HG02798 (cell line): ENCODE results near the gene STOM.

Experiments used
- ATAC-seq: cut with Tn5 transposase; IDR thresholded peaks from one replicate; pipeline ENCODE4 v1.9.1; 2021; ENCODE audit warnings: mild to moderate bottlenecking; ENCODE audit not compliant: unreplicated experiment, poor library complexity

The STOM gene

DNA sequence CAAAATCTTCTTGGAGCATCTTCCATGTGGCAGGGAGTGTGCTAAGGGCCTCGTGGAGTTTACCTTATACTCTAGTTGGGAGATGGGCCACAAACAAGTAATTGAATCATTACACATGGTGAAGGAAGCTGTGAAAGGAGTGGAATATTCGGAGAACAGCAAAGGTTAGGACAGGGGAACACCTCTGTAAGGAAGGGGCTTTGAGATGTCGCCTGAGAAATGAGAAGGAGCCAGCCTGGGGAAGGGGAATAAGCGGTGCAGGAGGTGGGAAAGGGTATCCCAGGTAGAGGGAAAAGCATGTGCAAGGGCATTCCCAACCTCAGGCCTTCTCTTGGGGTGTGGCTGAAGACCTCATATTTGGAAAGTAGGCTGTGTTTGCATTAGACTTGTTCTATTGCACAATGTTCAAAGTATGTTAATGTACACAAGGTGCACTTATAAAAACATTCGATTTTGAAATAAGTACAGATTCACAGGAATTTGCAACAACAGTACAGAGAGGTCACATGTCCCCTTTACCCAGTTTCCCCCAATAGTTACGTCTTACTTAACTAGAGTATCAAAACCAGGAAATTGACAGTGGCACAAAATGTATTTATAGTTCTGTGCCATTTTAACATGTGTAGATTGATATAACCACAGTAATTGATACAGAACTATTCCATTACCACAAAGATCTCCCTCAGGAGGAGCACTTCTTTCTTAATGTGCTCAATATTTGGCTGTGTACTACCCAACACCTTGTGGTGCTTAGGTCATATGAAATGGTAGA is 2.4 kb upstream of the STOM start:
- ATAC-seq, result no peak

- no peak for ATAC-seq
These were observed 1.5 kb upstream of the STOM start for GRCh38 chr9:121371495-121372061.

DNA sequence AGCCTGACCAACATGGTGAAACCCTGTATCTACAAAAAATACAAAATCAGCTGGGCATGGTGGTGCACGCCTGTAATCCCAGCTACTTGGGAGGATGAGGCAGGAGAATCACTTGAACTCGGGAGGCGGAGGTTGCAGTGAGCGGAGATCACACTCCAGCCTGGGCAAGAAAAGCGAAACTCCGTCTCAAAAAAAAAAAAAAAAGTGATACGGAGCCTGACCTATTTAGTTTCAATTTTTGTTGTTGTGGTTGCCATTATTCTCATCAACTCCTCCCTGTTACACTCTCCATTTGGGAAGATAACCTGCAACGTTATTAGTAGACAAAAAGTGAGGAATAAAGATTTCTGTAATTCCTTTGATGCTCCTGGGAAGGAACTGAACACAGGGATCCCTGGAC is 1.3 kb downstream of the STOM start:
- ATAC-seq, result no peak

GRCh38 chr9:121368138-121368522 is 1.9 kb downstream of the STOM start:
- no peak for ATAC-seq

DNA sequence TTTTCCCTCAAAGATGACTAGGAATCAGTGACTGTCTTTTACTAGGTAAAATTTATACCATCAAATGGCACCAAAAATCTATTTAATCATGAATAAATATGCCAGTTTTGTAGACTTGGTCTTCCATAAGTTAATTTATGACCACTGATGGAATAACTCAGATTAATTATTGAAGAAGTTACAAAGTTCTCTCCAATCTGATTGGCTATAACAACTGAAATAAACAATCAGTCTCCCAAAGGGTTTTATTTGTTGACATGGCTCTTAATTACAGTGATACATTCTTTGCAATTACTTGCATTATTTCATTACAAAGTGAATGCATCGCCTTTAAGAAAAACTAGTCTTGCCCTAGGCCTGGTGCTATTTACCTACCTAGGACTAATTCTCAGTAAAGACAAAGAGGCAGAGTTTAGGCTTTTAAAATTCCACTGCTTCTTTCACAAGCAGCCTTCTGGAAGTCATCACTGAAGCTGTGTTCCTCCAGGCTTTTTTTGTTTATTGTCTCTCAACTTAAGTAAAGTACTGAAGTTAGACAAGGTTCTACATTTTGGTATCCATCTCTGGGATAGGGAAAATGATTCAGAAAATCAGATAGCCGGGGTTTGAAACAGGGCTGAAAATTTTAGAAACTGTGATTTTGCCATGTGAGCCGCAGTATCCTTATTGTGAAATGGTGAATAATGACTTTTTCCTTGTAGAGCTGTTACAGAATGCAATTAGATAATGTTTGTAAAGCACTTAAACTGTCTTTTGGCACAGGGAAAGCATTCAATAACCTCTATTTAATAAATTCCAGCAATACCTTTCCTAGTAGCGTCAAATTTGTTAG is 2.5 kb downstream of the STOM start:
- no peak for ATAC-seq

DNA sequence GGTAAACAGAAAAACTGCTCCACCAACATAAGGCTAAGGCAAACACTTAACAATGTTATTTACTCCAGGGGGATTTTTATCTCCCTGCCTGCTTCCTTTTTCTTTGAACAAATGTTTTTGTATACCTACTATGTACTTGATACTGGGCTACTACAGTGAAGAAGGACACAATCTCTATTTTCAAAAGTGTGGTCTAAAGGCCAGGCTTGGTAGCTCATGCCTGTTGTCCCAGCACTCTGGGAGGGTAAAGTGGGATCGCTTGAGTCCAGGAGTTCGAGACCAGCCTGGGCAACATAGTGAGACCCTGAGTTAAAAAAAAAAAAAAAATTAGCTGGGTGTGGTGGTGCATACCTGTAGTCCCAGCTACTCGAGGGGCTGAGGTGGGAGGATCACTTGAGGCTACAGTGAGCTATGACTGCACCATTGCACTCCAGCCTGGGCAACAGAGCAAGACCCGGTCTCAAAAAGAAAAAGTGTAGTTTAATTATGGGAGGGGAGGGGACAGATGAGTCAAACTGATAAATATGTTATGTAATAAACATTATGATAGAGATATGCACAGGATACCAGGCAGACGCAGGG is 3.3 kb downstream of the STOM start:
- ATAC-seq, result no peak

GRCh38 chr9:121365564-121365963 is 4.5 kb downstream of the STOM start:
- ATAC-seq, result no peak

DNA sequence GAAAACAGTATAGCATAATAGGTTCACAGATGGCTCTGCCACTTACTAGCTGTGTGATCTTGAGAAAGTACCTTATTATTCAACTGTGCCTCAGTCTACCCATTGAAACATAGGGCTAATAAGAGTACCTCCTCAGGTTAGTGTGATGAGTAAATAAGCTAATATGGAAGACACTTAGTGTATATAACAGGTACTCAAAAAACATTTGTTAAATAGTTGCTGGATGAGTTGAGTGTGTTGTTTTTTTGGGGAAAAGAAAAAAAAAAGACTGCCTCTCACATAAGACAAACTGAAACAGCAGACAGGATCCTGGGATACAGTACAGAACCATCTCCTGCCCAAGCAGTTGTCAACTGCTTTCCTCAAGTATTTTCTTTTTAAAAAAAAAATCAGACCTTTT is 5.2 kb downstream of the STOM start:
- no peak for ATAC-seq

DNA sequence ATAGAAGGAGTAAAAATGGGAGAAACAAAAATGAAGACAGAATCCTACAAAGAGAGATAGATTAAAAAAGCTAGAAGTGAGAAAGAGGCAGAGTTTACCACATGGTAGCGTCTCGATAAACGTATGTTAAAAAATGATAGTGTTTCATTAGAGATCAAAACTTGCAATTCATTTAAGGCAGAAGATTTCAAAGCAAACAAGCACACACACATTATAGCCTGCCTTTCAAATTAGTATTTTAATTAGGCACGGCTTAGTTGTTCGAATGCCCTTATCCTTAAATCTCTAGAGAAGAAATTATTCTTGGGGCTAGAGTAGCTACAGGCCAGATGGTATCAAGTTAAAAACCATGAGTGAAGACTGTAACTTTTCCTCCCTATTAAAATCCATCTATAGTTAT is 6.0 kb downstream of the STOM start:
- ATAC-seq, result no peak

GRCh38 chr9:121363622-121363961 is 6.5 kb downstream of the STOM start:
- ATAC-seq, result no peak

- ATAC-seq, result no peak
These were observed 7.0 kb downstream of the STOM start for GRCh38 chr9:121362813-121363621.

- ATAC-seq, result no peak
These were observed 9.3 kb downstream of the STOM start for GRCh38 chr9:121360601-121361374.

- ATAC-seq, result no peak
These were observed 10.4 kb downstream of the STOM start for GRCh38 chr9:121359351-121360294.

DNA sequence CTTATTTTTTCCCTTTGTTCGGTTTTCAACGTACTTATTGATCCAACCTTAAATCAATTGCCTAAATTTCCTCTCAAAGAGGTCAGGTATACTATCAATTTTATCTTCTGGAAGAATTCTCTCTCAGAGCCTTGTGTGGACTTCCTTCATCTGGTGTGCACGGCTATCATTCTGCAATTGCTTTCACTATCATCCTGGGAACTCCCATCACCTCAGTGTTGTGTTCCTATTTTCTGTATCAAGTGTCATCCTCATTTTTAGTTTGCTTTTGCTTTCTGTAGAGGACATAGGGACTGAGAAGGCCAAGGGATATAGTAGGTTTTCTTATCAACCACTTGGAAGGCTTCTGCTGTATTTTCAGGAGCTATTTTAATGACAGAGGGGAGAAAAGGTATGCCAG is 11.3 kb downstream of the STOM start:
- ATAC-seq, result no peak

GRCh38 chr9:121357011-121357410 is 13.0 kb downstream of the STOM start:
- ATAC-seq, result no peak

- no peak for ATAC-seq
These were observed 15.3 kb downstream of the STOM start for GRCh38 chr9:121354762-121355161.

- ATAC-seq, result peak; percentile 5
These were observed 15.9 kb downstream of the STOM start for GRCh38 chr9:121354141-121354540.

DNA sequence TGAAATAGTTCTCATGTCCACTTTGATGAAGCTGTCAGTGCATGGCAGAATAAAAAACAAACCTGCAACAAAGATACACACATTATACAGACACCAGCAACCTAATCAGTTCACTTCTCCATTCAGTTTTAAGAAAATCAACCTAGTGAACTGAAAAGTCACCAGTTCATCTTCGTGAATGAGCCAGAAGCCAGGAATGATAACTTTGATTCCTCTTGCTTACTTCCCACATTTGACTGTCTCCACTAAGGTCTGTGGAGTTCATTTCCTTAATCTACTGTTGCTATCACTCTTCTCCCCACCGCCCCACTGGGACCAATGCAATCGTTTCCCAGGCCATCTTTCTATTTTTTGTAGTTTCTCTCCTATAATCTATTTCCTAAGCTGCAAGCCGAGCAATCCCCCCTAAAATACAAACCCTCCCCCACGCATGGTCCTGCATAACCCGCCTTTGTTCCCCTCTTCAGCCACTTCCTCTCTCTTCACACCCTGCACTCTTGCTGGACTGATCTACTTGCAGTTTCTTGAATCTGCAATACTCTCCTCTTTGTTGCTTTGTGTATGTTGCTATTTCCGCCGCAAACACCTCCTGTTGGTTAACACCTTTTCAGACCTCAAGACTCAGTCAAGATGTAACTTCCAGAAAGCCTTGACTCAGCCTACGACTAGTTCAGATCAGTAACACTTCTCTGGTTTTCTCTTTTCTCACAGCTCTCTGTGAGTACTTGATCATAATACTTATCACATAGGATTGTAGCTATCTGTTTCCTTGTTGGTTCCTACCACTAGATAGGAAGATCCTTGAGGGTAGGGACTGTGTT is 16.6 kb downstream of the STOM start:
- ATAC-seq, result peak; percentile 99
